Measurements from ENCODE around the gene SLC9A5. TPM values are rescaled to one million over a fixed set of nuclear protein-coding genes. Genes with fewer than 3 reads are reported as not detected.

SLC9A5 gene
- total RNA-seq, 1 experiment from 2014 or later, result 5.6 TPM

GRCh38 chr16:67242138-67242730, 6.5 kb upstream of the SLC9A5 start:
- H3K4me2 ChIP-seq (ENCODE audit: low read length), result peak overlapping the region; percentile 87
- ChIA-PET CTCF (interaction anchor here (0.7 kb wide), 1 partner anchor 26 kb away, joined by 3 read pairs; no protein-coding TSS in a partner anchor), POLR2A (no interaction called here), RAD21 (ENCODE audit: low non-redundant PET in 1 of 2, low total read pairs in 2 of 2, uncharacterized antibody in 2 of 2, unreplicated experiment in 2 of 2) (no interaction called here)
- H3K79me2 ChIP-seq (ENCODE audit: insufficient read depth, low read length), result peaks cover 71% of the 10 kb centered on the region
- no peaks in the 10 kb centered on the region for H3K27me3 ChIP-seq (ENCODE audit: insufficient read depth, low read length)
- ATAC-seq (no peak), DNase-seq (ENCODE audit: low read depth, low spot score) (no peak)
- H3K9me3 ChIP-seq (ENCODE audit: control insufficient read depth in 1 of 2, insufficient read depth in 1 of 2, low read depth in 1 of 2, low read length in 2 of 2), result no peaks in the 10 kb centered on the region
- H4K20me1 ChIP-seq (ENCODE audit: insufficient read depth), result no peaks in the 10 kb centered on the region
- peak overlapping the region; percentile 67 for H3K9ac ChIP-seq (ENCODE audit: low read length)
- peaks cover 9 to 19% of the 10 kb centered on the region in 2 experiments for H3K36me3 ChIP-seq (ENCODE audit: control insufficient read depth in 1 of 2, insufficient read depth in 2 of 2, low read length in 2 of 2)
- no TSS peak for BruUV-seq (replicated peaks)
- H3K4me1 ChIP-seq (ENCODE audit: control insufficient read depth in 1 of 2, insufficient read depth in 2 of 2, low read length in 2 of 2), result peaks cover 49 to 67% of the 10 kb centered on the region in 2 experiments
- H3K4me3 ChIP-seq (replicated peaks in 1 of 2; ENCODE audit: low read depth in 1 of 2, low read length in 2 of 2), result 0 out of 4 replicates have a peak overlapping the region, but pooled peaks of 1 of the 2 experiments have one; percentile 47
- H2AFZ ChIP-seq (ENCODE audit: low read depth, low read length, poor library complexity, severe bottlenecking), result no peak overlapping the region
- intact Hi-C loops (cut with micrococcal nuclease), result no loop called here
- no peaks in the 10 kb centered on the region for H3K9me2 ChIP-seq (ENCODE audit: insufficient read depth)
- no peak for TF ChIP-seq JUND (IDR thresholded peaks at IDR 0.05)
- no peak for TF ChIP-seq POLR2AphosphoS5 (IDR thresholded peaks at IDR 0.05; ENCODE audit: low read depth, low read length)
- TF ChIP-seq YY1 (IDR thresholded peaks at IDR 0.05; ENCODE audit: extremely low read depth, insufficient replicate concordance, low read depth, low read length), result no peak
- TF ChIP-seq RAD21 (IDR thresholded peaks at IDR 0.05; ENCODE audit: low read depth), result no peak
- TF ChIP-seq ZFX (IDR thresholded peaks at IDR 0.05), result no peak
- TF ChIP-seq ELF1 (IDR thresholded peaks at IDR 0.05; ENCODE audit: borderline replicate concordance, low read depth), result no peak
- no peak for TF ChIP-seq ZNF274 (IDR thresholded peaks at IDR 0.05; ENCODE audit: low read depth, low read length)
- TF ChIP-seq ZBTB33 (IDR thresholded peaks at IDR 0.05; ENCODE audit: extremely low read depth, insufficient replicate concordance, low read length), result no peak
- no peak for TF ChIP-seq TCF7L2 (IDR thresholded peaks at IDR 0.05; ENCODE audit: borderline replicate concordance, extremely low read depth, insufficient read depth, insufficient read length)
- TF ChIP-seq CTCF (IDR thresholded peaks at IDR 0.05 in 2 of 3, conservative IDR thresholded peaks at IDR 0.05 in 1 of 3; ENCODE audit: borderline replicate concordance in 1 of 3, insufficient read depth in 1 of 3, low read depth in 2 of 3, low read length in 2 of 3), result no peak
- no peak for TF ChIP-seq EZH2 (IDR thresholded peaks at IDR 0.05)
- TF ChIP-seq, protein P1, sequence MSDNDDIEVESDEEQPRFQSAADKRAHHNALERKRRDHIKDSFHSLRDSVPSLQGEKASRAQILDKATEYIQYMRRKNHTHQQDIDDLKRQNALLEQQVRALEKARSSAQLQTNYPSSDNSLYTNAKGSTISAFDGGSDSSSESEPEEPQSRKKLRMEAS (IDR thresholded peaks at IDR 0.05), result no peak
- H3K27ac ChIP-seq (ENCODE audit: low read depth, low read length), result peak overlapping the region; percentile 82

All from HCT116 (cell line).